CD4-positive, alpha-beta T cell treated with Interleukin-15 for 4 hours (primary cell): ENCODE results near the gene LIPG.
"Not testable (repeated sequence)": the region's sequence is repeated elsewhere in the genome, so short reads cannot be mapped to it uniquely, and the experiment has no call there.

Experiments
- DNase-seq: peaks from one replicate; pipeline ENCODE4 v3.0.0-alpha.2; 2020; ENCODE audit warnings: low spot score

Gene LIPG

DNA sequence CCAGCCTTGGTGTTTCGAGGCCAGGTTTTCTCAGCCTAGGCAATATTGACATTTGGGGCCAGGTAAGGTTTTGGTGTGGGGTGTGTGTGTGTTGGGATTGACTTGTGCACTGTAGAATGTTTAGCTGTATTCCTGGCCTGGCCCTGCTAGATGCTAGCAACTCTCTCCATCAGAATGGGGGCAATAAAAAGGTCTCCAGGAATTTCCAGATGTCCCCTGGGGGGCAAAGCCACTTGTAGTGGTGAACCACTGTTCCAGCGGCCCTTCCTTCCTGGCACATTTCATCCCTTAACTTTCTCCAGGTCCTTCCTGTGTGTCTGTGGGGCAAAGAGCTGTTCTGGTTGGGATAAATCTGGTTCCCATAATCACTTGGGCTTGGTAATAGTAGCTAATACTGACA lies 12.0 kb downstream of the LIPG start:
- no peak for DNase-seq

DNA sequence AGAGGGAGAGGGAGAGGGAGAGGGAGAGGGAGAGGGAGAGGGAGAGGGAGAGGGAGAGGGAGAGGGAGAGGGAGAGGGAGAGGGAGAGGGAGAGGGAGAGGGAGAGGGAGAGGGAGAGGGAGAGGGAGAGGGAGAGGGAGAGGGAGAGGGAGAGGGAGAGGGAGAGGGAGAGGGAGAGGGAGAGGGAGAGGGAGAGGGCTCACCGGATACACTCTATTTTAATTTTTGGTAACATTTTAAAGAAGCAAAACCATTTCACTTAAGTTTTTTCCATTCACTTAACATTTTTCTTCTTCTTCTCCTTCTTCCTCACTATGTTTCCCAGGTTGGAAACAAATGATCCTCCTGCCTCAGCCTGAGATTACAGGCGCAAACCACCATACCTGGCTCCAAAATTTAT lies 17.2 kb downstream of the LIPG start:
- not testable (repeated sequence) for DNase-seq

DNA sequence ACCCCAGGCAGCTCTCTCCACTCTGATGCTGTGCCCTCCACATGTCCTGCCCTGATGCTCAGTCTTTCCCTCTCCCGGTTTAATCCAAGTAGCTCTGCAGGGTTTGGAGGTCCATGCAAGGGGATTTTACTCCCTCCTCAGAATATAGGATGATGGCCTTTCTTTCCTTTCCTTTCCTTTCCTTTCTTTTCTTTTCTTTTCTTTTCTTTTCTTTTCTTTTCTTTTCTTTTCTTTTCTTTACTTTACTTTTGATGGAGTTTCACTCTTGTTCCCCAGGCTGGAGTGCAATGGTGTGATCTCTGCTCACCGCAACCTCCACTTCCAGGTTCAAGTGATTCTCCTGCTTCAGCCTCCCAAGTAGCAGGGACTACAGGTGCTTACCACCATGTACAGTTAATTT lies 17.7 kb downstream of the LIPG start:
- not testable (repeated sequence) for DNase-seq

DNA sequence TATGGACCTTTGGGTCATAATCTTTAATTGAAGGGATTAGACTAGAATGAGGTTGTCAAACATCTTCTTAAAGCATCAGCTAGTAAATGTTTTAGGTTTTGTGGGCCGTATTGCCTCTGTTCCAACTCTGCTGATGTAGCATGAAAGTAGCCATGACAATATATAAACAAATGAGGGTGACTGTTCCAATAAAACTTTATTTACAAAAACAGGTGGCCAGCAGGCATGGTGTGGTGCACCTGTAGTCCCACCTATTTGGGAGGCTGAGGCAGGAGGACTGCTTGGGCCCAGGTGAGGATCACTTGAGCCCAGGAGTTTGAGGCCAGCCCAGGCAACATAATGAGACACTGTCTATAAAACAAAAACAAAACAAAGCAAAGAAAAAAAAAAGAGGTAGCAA lies 18.4 kb downstream of the LIPG start:
- no peak for DNase-seq

DNA sequence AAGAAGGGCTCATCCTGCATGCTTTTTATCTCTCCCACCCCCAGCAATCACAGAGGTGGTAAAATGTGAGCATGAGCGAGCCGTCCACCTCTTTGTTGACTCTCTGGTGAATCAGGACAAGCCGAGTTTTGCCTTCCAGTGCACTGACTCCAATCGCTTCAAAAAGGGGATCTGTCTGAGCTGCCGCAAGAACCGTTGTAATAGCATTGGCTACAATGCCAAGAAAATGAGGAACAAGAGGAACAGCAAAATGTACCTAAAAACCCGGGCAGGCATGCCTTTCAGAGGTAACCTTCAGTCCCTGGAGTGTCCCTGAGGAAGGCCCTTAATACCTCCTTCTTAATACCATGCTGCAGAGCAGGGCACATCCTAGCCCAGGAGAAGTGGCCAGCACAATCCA lies 19.5 kb downstream of the LIPG start:
- DNase-seq, result no peak

DNA sequence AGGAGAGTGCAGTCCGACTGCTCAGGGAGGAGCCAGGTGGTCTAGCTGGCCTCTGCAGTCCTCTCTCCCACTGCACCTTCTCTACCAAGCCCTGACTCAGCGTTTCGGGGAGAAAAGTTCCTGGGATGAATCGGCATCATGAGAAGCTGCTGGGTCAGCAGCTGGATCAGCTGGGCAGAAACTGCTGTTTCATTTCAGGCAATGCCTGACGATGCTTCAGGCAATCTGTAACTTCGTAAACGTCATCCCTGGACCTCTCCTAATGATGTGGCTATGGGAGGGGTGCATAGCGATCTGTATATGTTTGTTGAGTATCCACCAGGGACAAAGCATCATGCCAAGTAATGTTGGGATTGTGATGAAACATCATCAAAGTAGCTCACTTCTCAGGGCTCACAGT lies 20.7 kb downstream of the LIPG start:
- DNase-seq, result no peak

DNA sequence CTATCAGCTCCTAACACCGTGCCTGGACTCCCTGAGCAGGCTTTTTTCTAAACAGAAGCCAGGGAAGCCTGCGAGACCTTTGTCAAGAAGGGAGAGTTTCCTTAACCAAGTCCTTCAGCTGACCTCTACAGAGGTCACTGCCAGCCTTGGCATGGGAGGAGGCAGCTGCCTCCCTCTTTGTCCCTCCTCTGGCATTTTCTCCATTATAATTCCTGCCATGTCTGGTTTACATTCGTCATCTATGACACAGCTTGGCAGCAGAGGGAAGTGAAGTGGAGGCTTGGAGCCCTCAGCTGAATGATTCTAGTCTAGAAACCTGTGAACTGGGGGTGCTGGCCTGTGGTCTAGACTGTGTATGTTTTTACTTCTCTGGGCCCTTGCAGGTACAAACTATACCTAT lies 22.5 kb downstream of the LIPG start:
- DNase-seq, result no peak

DNA sequence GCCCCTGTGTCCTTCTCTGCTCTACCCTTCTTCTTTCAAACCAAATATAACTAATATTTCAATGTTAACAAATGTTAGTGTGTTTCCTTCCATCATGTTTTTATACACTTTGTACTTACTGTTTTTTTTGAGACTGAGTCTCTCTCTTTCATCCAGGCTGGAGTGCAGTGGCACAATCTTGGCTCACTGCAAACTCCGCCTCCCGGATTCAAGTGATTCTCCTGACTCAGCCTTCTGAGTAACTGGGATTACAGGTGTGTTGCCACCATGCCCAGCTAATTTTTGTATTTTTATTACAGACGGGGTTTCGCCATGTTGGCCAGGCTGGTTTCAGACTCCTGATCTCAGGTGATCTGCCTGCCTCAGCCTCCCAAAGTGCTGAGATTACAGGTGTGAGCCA lies 23.1 kb downstream of the LIPG start:
- not testable (repeated sequence) for DNase-seq

DNA sequence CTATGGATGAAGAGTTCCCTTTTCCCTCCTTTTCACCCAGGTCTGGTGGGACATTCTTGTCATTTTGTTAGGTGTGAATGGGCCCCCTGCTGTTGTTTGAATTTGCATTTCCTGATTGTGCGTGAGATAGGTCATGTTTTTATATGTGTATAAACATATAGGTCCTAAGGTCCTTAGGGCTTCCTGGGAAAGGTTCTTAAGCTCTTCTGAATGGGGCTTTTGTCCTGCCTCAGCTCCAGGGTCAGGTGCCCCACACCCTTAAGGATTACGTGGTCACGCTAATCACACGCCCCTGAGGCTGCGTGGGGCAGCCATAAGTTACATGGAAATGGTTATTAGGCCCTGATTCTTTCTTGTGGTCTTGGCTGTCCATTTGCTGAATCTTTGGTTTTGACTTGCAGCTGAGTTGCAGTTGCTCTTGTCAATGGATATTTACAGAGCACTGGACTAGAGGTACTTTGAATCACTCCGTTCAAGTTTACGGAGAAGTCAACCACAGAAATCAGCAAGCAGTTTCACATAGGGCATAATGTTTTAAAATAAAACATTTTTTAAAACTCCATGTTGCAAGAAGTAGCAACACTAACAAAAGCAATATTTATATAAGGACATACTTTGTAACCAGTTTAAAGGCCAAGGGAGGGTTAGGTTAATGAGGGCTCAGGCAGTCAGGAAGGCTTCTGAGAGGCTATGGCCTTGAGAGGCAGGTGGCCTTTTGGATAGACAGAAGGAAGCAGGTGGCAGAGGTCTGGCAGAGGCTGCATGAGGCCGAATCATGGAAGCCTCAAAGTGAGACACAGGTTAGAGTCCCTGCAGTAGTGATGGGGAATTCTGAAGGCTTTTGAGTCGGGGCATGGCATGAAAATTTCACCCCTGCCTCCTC lies 24.2 kb downstream of the LIPG start:
- DNase-seq, result no peak

DNA sequence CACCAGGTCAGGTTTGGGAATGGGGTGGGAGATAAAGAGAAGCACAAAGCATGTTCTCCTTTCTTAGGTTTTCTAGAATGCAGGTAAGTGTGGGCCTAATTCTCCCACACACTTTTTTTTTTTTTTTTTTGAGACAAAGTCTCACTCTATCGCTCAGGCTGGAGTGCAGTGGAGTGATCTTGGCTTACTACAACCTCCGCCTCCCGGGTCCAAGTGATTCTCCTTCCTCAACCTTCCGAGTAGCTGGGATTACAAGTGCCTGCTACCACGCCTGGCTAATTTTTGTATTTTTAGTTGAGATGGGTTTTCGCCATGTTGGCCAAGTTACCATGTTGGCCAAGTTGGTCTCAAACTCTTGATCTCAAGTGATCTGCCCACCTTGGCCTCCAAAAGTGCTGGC lies 26.3 kb downstream of the LIPG start:
- no peak for DNase-seq

DNA sequence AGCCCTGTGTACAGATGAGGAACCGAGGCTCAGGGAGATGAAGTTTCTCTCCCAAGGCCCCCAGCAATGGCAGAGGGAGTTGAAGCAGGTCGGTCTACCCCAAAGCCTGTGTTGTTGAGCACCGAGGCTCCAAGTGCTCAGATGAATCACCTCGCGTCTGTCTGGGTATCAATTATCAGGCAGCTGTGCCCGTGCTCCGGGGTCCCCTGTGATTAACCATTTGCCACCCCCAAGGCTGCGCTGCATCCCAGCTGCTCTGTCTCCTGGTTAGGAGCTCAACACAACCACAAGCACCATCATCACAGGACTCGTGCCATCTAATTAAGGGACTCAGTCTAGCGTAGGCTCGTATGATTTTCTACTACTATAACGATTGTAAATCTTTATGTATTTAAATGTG lies 27.1 kb downstream of the LIPG start:
- no peak for DNase-seq

DNA sequence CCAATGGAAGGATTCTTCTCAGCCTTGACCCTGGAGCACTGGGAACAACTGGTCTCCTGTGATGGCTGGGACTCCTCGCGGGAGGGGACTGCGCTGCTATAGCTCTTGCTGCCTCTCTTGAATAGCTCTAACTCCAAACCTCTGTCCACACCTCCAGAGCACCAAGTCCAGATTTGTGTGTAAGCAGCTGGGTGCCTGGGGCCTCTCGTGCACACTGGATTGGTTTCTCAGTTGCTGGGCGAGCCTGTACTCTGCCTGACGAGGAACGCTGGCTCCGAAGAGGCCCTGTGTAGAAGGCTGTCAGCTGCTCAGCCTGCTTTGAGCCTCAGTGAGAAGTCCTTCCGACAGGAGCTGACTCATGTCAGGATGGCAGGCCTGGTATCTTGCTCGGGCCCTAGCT lies 28.8 kb downstream of the LIPG start:
- no peak for DNase-seq

DNA sequence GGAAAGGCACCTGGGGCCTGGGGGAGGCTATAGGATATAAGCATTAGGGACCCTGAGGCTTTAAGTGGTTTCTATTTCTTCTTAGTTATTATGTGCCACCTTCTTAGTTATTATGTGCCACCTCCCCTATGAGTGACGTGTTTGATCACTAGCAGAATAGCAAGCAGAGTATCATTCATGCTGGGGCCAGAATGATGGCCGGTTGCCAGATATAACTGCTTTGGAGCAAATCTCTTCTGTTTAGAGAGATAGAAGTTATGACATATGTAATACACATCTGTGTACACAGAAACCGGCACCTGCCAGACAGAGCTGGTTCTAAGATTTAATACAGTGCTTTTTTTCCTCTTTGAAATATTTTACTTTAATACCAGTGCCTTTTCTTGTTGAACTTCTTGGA lies 29.4 kb downstream of the LIPG start:
- DNase-seq, result no peak

DNA sequence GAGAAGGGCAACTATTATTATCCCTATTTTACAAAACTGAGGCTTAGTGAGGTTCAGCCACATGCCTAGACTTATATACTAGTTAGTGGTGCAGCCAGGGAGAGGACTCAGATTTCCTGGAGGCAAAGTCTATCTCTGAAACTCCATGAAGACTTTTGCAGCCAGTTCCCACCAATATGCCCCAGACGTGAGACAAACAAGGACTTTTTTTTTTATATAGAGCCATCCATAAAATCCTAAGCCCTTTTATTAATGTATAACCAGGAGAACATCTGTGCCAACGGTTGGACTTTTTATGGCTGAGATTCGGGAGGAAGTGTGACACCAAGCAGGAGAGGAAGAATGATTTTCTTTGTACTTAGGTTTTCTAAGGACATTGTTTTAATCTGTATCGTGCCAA lies 29.9 kb downstream of the LIPG start:
- no peak for DNase-seq

DNA sequence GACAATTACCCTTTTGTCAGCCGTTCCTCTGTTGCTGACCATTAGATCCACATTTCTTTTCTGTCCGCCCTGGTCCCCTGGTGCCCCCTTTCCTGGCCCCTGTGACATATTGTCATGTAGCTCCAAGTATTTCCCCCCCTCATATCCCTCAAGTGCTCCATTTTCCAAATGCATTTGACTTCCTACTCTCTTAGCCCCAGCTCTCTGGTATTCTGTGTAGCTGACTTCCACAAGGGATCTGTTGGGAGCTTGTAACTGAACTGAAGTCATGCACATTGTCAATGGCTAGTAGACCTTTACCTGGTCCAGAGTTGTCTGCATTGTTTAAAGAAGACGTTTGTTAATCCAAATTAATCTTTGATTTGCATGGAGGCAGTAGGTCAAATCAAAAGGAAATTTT lies 34.8 kb downstream of the LIPG start:
- DNase-seq, result no peak

DNA sequence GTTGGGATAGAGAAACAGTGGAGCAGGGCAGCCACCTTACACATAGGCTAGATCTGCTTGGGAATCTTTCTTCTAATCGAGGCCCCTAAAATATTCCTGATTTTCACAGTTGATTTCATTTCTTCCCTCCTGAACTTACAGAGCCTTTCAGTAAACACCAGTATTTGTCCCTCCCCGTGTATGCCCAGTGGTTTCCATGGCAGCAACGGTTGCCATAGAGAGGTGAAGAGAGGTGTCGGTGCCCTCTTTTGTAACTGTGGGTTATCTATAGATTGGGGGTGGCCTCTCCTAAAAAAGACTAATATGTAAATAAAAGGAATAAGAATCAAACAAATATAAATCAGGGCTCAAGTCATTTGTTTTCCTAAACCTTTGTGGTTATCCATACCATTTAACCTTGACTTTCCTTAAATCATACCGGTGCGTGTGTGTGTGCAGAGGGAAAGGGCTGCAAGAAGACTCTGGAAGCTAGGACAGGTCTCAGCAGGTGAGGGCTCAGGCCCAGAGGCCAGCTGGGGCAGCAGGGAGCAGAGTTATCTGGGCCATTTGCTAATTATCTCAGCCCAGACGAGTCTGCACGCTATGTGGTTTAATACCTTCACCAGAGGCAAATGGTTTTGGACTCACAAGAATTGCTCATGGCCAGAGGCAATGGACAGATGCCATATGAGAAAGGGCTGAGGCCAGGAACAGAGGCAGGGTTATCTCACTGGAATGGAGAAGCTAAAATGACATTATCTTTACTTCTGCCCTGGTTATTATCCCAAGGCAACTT lies 35.5 kb downstream of the LIPG start:
- DNase-seq, result no peak

DNA sequence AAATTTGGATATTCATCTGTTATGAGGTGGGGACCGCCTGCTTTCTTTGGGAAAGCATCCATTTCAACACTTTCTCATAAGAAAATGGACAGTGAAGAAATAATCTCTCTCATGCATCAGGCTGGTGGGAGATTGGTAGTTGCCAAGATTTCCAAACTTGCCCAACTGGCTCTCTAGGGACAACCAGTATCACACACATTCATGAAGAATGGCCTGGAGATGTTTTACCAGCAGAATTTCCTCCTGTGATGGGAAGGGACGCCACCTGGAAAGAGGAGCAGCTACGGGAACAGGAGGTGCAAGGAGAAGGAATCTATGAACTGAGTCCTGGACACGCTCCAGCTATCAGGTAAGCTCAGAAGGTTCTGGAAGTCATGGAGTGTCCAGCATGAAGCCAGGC lies 39.4 kb downstream of the LIPG start:
- DNase-seq, result no peak

DNA sequence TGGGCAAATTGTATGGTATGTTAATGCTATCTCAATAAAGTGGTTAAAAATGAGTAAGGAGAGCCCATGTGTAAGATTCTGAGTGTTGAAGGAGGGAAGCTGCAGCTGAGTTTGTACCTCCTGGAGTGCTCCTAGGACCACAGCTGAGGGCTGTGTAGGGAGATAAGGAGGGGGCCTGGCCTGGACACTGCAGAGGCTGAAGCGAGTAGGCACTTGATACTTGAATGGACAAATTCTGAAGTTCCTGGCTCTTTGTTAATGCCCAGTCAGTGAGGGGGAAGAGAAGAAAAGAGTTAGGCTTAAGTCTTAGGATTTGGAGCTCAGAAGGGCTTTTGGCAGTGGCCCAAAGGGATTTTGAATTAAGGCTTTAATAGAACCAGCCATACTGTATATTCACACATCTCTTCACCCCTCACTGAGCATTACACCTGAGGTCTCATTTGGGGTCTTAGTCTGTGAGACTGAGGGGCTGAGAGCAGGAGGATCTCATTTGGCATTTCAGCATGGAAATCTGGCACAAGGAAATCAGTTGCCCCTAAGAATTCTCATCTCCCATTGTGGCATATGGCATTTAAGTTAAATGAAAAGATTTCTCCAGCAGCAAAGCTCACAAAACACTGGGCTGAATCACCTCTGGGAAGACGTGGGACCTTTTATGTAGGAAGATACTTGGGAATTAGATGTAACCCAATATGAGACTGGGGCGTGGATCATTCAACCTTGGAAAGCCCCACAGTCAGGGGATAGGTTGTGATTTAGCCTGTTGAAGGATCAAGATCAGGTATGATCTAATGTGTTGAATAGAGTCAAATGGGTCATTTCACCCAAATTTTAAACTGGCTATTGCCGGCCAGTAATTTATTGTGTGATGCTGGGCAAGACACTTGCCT lies 46.8 kb downstream of the LIPG start:
- no peak for DNase-seq

DNA sequence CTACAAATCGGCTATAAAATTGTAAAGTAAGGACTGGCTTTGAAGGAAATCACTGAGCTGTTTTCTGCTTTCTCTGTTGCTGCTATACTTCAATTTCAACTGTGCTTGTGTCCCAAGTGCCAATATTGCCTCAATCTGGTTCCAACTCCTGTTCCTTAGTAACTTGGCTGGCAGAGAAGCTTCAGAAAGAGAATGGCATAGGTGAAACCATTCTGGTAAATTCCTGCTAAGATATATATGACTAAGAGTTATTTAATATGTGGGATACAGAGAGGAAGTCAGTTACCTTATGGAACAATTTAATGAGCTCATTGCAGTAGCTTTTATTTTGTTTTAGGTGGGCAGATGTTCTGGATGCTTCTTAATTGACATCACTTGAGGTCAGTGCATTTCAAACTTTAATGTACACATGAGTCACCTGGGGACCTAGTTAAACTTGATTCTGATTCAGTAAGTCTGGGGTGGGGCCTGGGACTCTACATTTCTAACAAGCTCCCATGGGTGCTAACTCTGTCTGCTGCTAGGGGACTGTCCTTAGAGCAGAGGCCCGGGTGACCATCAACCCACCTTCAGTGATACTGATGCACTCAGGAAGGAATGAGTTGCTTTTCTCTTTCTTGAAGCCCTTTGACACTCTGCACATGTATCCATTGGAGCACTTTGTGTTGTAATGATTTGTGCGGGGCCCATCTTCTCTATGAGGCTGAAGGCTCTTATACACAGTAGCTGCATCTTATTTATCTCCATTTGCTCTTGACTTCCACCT lies 47.6 kb downstream of the LIPG start:
- DNase-seq, result no peak

DNA sequence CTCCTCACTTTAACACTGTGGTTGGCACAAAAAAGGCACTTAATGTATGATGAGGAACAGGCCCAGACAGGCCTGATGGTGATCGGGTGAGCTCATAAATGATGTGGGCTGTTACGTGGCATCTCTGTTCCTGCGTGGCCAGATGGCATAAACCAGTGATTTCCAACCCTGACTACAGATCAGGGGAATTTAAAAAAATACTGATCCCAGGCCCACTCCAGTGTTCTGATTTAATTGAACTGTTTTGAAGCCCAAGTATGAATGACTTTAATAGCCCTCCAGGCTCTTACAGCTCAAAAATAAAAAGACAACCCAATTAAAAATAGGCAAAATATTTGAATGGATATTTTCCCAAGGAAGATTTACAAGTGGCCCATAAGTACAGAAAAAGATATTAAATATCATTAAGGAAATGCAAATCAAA lies 48.2 kb downstream of the LIPG start:
- no peak for DNase-seq

DNA sequence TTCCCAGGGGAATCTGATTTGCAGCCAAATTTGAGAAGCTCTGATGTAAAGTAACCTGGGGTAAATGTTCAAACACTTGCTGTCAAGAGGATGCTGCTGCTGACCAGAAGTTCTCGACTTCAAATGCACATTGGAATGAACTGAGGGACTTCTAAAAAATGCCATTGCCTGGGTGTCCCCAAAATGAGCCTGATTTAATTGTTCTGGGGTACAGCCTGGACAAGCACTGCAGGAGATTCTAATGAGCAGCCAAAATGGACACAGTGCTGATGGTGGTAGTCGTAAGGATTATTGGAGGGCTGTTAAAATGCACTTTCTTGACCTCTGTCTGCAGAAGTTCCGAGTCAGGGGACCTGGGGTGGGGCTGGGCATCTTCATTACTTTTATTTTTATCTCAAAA lies 49.5 kb downstream of the LIPG start:
- DNase-seq, result no peak
